Stimulated activated CD4-positive, alpha-beta T cell treated with anti-CD3 and anti-CD28 coated beads, Interleukin-2, amount 100 ng/mL, for 4 hours (primary cell): Measurements from ENCODE around the gene FCER2.
"Not testable (repeated sequence)": the region's sequence is repeated elsewhere in the genome, so short reads cannot be mapped to it uniquely, and the experiment has no call there.

Experiments
- DNase-seq: peaks from one replicate; pipeline ENCODE4 v3.0.0-alpha.2; 2020; ENCODE audit warnings: low read depth

The FCER2 gene

GRCh38 chr19:7645656-7646425 lies 56.1 kb downstream of the FCER2 start:
- no peak for DNase-seq

DNA sequence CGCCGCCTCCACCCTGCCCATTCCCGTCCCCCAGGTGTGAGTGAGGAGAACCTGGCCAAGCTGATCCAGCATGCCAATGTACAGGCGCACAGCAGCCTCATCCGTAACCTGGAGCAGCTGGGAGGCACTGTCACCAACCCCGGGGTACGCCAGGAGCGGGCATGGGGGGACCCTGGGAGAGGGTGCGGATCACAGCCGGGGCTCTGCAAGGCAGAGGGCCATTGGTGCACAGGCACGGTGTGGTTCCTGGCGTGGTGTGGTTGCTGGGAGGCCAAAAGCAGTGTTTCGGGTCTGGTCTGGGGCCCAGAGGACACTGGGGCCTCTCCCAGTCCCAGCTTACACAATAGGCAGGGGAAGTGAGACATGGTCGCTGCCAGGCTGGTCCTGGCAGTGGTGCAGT lies 56.8 kb downstream of the FCER2 start:
- no peak for DNase-seq

GRCh38 chr19:7644550-7644877 lies 57.4 kb downstream of the FCER2 start:
- no peak for DNase-seq

DNA sequence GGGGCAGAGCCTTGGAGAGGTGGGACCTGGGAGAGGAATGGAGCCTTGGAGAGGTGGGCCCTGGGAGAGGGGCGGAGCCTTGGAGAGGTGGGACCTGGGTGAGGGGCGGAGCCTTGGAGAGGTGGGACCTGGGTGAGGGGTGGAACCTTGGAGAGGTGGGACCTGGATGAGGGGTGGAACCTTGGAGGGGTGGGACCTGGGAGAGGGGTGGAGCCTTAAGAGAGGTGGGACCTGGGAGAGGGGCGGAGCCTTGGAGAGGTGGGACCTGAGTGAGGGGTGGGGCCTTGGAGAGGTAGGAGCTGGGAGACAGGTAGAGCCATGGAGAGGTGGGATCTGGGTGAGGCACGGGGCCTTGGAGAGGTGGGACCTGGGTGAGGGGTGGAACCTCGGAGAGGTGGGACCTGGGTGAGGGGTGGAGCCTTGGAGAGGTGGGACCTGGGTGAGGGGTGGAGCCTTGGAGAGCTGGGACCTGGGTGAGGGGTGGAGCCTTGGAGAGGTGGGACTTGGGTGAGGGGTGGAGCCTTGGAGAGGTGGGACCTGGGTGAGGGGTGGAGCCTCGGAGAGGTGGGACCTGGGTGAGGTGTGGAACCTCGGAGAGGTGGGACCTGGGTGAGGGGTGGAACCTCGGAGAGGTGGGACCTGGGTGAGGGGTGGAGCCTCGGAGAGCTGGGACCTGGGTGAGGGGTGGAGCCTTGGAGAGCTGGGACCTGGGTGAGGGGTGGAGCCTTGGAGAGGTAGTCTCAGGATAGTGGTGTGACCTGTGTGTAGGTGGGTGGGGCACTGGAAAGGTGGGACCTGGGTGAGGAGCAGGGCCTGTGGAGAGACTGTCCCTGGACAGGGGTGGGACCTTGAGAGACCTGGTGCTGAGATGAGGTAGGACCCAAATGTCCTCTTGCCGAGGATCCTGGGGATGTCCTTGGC lies 58.0 kb downstream of the FCER2 start:
- not testable (repeated sequence) for DNase-seq

- no peak for DNase-seq
Measured at GRCh38 chr19:7643031-7643415, 58.9 kb downstream of the FCER2 start.

DNA sequence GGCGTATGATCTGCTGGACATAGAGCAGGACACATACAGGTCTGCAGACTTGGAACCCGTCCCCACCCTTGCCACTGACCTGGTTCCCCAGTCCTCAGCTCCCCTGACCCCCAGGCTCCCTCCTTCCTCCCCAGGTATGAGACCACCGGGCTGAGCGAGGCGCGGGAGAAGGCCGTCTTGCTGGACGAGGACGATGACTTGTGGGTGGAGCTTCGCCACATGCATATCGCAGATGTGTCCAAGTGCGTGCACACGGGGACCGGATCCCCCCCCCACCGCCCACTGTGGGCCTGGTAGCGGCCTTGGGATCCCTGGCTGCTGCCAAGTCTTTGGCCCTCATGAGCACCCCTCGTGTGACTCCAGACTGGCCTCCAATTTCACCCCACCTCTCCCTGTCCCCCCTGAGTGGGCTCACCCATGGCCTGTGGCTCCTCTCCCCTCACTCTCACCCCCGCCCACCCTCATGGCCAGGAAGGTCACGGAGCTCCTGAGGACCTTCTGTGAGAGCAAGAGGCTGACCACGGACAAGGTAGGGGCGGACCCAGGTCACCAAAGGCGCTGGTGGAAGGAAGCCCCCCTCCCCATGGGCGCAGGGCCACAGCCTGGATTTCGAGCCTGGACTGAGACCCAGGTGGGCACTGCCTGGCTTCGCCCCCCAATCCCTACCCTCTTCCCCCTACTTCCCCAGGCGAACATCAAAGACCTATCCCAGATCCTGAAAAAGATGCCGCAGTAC lies 59.5 kb downstream of the FCER2 start:
- DNase-seq: no peak

DNA sequence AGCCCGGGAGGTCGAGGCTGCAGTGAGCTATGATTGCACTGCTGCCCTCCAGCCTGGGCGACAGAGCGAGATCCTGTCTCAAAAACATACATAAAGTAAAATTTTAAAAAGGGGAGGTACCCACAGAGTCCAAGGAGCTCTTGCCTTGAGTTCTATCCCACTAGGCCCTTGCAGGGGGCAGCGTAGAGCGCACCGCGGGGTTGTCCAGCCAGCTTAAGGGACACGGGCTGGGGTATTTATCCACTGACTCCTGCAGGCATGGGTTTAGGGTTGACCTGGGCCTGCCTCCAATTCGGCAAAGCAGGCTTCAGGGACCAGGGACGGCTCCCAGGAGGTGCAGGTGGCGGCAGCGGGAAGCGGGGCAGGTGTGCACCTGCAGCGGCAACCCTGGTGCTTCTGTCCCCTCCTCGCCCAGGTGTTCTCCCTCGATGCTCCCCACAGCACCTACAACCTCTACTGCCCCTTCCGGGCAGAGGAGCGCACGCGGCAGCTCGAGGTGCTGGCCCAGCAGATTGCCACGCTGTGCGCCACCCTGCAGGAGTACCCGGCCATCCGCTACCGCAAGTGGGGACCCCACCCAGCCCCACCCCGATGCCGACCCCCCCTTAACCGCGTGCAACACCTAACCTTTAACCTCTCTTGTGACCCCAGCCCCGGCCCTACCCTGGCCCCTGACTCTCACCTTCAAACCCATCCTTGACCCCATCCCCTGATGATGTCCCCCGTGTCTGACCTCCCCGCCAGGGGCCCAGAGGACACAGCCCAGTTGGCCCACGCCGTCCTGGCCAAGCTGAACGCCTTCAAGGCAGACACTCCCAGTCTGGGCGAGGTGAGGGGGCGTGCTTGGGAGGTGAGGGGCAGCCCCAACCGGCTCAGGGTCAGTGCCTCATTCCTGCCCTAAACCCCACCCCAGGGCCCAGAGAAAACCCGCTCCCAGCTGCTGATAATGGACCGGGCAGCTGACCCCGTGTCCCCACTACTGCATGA lies 60.3 kb downstream of the FCER2 start:
- DNase-seq: no peak

DNA sequence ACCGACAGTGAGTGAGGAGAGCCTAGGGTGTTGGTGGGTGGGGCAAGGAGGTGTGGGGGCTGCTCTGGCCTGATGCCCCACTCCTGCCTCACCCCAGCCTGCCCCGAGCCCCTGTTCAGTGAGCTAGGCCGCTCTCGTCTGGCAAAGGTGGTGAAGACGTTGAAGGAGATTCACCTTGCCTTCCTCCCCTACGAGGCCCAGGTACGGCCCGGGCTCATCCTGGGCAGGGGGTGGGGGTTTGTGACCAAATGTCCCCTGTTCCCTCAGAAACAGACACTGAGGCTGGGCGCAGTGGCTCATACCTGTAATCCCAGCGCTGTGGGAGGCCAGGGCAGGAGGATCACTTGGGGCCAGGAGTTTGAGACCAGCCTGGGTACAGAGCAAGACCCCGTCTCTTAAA lies 61.1 kb downstream of the FCER2 start:
- DNase-seq: no peak

DNA sequence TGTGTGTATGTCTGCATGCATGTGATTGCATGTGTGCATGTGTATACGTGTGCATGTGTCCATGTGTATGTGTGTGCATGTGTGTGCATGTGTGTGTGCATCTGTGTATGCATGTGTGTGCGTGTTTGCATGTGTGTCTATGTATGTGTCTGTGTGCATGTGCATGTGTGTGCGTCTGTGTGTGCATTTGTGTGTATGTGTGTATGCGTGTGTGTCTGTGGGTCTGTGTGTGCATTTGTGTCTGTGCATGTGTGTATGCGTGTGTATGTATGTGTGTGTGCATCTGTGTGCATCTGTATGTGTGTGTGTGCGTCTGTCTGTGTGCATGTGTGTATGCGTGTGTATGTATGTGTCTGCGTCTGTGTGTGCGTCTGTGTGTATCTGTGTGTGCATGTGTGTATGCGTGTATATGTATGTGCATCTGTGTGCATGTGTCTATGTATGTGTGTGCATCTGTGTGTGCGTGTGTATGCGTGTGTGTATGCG lies 62.0 kb downstream of the FCER2 start:
- no peak for DNase-seq

GRCh38 chr19:7638802-7639465 lies 63.0 kb downstream of the FCER2 start:
- no peak for DNase-seq
